ENCODE results near the gene PAK5. TPM values are rescaled to one million over a fixed set of nuclear protein-coding genes. Genes with fewer than 3 reads are reported as not detected.

PAK5 gene
- total and polyA plus RNA-seq, 9 of the 15 experiments (the other 6 are each of a cell fraction or from before 2014, with no cell fraction given) = not detected

DNA sequence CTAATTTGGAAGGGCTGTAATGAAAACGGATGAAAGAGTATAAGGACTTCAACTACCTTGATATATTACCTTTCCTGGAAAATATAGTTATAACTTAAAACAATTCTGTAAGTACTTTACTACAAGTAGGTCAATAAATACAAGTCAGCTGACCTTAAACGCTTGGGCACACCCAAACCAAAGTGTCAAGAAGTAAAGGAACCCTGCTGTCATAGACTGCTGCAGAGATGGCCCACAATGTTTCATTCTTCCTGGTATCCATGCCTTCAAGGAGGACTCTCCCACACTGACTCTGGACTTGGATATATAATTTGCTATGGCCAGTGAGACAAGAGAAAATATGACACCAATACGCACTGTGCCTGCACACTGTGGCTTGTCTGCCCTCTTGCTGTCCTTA, 192.5 kb downstream of the PAK5 start:
- ATAC-seq (no peak), DNase-seq (ENCODE audit: extremely low read depth in 1 of 4, low spot score in 3 of 4) (no peak), FAIRE-seq (no peak)
- H3K9me1 ChIP-seq (ENCODE audit: control insufficient read depth, insufficient read depth, low read length) = no peaks in the 10 kb centered on the region
- 0% methylated on average over 2 of the region's 3 CpGs for WGBS (ENCODE audit: insufficient coverage, low coverage, missing lambda C conversion rate)
- in situ Hi-C loops (cut with MboI) = no loop called here
- no peak overlapping the region for H3K4me2 ChIP-seq (ENCODE audit: insufficient read depth, low read length)
- no peaks in the 10 kb centered on the region for H3K27me3 ChIP-seq (ENCODE audit: control insufficient read depth in 2 of 2, insufficient read depth in 2 of 2, low read length in 2 of 2)
- no peaks in the 10 kb centered on the region for H3K79me2 ChIP-seq (ENCODE audit: control insufficient read depth, insufficient read depth, low read length)
- no peak overlapping the region for H3K27ac ChIP-seq (ENCODE audit: extremely low read depth, low read depth, low read length)
- no peak overlapping the region for H3K4me3 ChIP-seq
- no peaks in the 10 kb centered on the region for H4K20me1 ChIP-seq (replicated peaks; ENCODE audit: control insufficient read depth, insufficient read depth, low read length)
- H3K36me3 ChIP-seq (ENCODE audit: control insufficient read depth, insufficient read depth, low read length) = no peaks in the 10 kb centered on the region
- H3K4me1 ChIP-seq (replicated peaks in 1 of 2; ENCODE audit: control insufficient read depth in 2 of 2, insufficient read depth in 2 of 2, low read length in 2 of 2) = no peaks in the 10 kb centered on the region
- no TSS peak for BruUV-seq (replicated peaks)
- H3K9me3 ChIP-seq (replicated peaks; ENCODE audit: control insufficient read depth, insufficient read depth, low read depth, low read length) = no peaks in the 10 kb centered on the region
- ChIA-PET POLR2A (no interaction called here), CTCF (ENCODE audit: low intra/inter-chr PET ratio) (no interaction called here)
- no peak overlapping the region for H2AFZ ChIP-seq (ENCODE audit: low read depth, low read length)
- intact Hi-C loops (cut with micrococcal nuclease) = no loop called here
- TF ChIP-seq ZNF324 (CRISPR knock-in tag; IDR thresholded peaks at IDR 0.05) (no peak), U2AF1 (optimal IDR thresholded peaks at IDR 0.05; ENCODE audit: low read depth, low read length) (no peak), ZNF24 (IDR thresholded peaks at IDR 0.05) (no peak), GTF2A2 (tag; IDR thresholded peaks at IDR 0.05) (no peak), SMAD2 (IDR thresholded peaks at IDR 0.05; ENCODE audit: low read depth, low read length) (no peak), TSC22D4 (tag; IDR thresholded peaks at IDR 0.05) (no peak), SIX5 (IDR thresholded peaks at IDR 0.05; ENCODE audit: borderline replicate concordance in 1 of 2, insufficient read depth in 1 of 2, low read depth in 1 of 2, low read length in 2 of 2) (no peak), ZNF239 (CRISPR knock-in tag; IDR thresholded peaks at IDR 0.05) (no peak), MNT (conservative IDR thresholded peaks at IDR 0.05) (no peak), SIRT6 (IDR thresholded peaks at IDR 0.05; ENCODE audit: low read depth, low read length) (no peak), HMGN3 (IDR thresholded peaks at IDR 0.05; ENCODE audit: borderline replicate concordance, extremely low read depth, insufficient read length, low read depth, low read length) (no peak), MTA1 (IDR thresholded peaks at IDR 0.05; ENCODE audit: borderline replicate concordance) (no peak), ZNF121 (CRISPR knock-in tag; conservative IDR thresholded peaks at IDR 0.05) (no peak), ESRRB (CRISPR knock-in tag; IDR thresholded peaks at IDR 0.05; ENCODE audit: borderline replicate concordance) (no peak), NR2C2 (CRISPR knock-in tag; IDR thresholded peaks at IDR 0.05) (no peak), NR2C2 (tag; IDR thresholded peaks at IDR 0.05) (no peak), PRMT5 (CRISPR knock-in tag; IDR thresholded peaks at IDR 0.05) (no peak)
- TF ChIP-seq, protein P1, sequence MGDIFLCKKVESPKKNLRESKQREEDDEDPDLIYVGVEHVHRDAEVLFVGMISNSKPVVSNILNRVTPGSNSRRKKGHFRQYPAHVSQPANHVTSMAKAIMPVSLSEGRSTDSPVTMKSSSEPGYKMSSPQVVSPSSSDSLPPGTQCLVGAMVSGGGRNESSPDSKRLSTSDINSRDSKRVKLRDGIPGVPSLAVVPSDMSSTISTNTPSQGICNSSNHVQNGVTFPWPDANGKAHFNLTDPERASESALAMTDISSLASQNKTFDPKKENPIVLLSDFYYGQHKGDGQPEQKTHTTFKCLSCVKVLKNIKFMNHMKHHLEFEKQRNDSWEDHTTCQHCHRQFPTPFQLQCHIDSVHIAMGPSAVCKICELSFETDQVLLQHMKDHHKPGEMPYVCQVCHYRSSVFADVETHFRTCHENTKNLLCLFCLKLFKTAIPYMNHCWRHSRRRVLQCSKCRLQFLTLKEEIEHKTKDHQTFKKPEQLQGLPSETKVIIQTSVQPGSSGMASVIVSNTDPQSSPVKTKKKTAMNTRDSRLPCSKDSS (IDR thresholded peaks at IDR 0.05; ENCODE audit: low read depth, partially characterized antibody) = no peak
- no peak overlapping the region for H3K9ac ChIP-seq (ENCODE audit: insufficient read depth in 1 of 2, low read depth in 2 of 2, low read length in 2 of 2)
